Measurements from ENCODE around the gene TAOK1. TPM values are rescaled to one million over a fixed set of nuclear protein-coding genes. Genes with fewer than 3 reads are reported as not detected.
A peak's percentile ranks its signal among the peaks of the same experiment; 100 is the strongest.

Gene TAOK1
- polyA plus RNA-seq, 2 of the 4 experiments (the other 2 are of a cell fraction), result 18.2 to 46.7 TPM

DNA sequence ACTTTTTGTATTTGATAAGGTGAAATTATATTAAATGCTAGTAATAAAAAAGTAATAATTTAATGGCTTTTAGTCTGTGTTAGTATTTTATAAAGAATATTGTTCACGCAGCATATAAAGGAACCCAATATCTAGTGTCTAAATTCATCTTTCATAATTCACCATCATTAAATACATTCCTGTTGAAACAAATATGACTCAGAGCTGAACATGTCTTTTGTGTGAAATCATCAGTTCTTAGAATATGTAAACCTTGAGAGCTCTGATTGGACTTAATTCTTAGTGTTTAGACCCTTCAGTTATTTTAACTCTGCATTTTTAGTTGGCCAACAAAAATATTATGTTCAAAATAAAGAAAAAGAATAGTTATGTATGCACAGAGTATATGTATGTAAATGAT is 104.8 kb downstream of the TAOK1 start:
- Histone ChIP-seq H3K4me2 (no peak overlapping the region), H3K4me1 (peaks cover 9% of the 10 kb centered on the region; the same call in 1 of the 3 replicates), H3K9me3 (no peaks in the 10 kb centered on the region), H3K27ac (no peak overlapping the region), H3K4me3 (no peak overlapping the region)
- TF ChIP-seq FOSL2 (IDR thresholded peaks at IDR 0.05) (no peak), FOSL2 (CRISPR knock-in tag; IDR thresholded peaks at IDR 0.05) (peak; percentile 51), KDM5A (IDR thresholded peaks at IDR 0.05) (no peak), RNF2 (IDR thresholded peaks at IDR 0.05; ENCODE audit: borderline replicate concordance, low read depth) (no peak)
- CTCF ChIA-PET, result interaction anchor here (1.2 to 2.2 kb wide), 5 partner anchors 11 to 125 kb away, joined by 3 to 15 read pairs (median 4); no protein-coding TSS in a partner anchor
- FAIRE-seq (peak; percentile 95), DNase-seq (ENCODE audit: low read depth in 1 of 2, low spot score in 1 of 2) (no peak), ATAC-seq (peak in 1 of 2 experiments; percentile 42; a peak in 2 of 6 replicates)
- POLR2A ChIA-PET, result no interaction called here
- 78% methylated on average over 1 of the region's 1 CpG for WGBS (ENCODE audit: missing lambda C conversion rate)

DNA sequence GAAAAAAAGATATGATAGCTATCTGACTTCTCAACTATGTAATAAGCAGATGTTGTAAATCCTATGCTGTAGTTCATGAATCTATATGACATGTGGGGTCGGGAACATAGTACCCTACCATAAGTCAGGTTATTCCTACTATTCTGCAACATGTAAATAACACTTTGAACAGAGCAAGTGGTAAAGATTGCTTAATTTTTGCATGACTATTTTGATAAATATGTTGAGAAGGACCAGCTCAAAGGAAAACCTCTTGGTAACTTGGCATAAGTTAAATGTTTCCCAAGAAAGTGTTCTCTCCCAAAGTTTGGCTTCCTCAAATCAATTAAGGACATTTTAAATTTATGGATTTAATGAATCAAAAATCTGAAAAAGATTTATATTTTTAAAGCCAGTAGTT is 114.5 kb downstream of the TAOK1 start:
- TF ChIP-seq CBX2 (IDR thresholded peaks at IDR 0.05; ENCODE audit: borderline replicate concordance, low read depth) (no peak), EHMT2 (IDR thresholded peaks at IDR 0.05; ENCODE audit: low read depth) (no peak), ZSCAN20 (CRISPR knock-in tag; IDR thresholded peaks at IDR 0.05) (no peak), ZC3H11A (IDR thresholded peaks at IDR 0.05) (no peak), ZFP36 (IDR thresholded peaks at IDR 0.05; ENCODE audit: borderline replicate concordance, partially characterized antibody) (no peak), CHD4 (IDR thresholded peaks at IDR 0.05; ENCODE audit: borderline replicate concordance) (no peak)
- ATAC-seq (no peak), DNase-seq (ENCODE audit: low read depth in 1 of 2, low spot score in 1 of 2) (no peak), FAIRE-seq (no peak)
- WGBS (ENCODE audit: missing lambda C conversion rate), result 93% methylated on average over 1 of the region's 1 CpG
- CTCF ChIA-PET, result interaction anchor here (0.8 to 1.5 kb wide), 3 partner anchors 18 to 155 kb away, joined by 3 to 5 read pairs (median 3); no protein-coding TSS in a partner anchor
- no peak overlapping the region for H3K4me3 ChIP-seq
- H3K9me3 ChIP-seq, result no peaks in the 10 kb centered on the region
- H3K4me2 ChIP-seq, result no peak overlapping the region
- POLR2A ChIA-PET, result no interaction called here
- H3K27ac ChIP-seq, result no peak overlapping the region
- H3K4me1 ChIP-seq, result no peaks in the 10 kb centered on the region

- FAIRE-seq (no peak), ATAC-seq (no peak), DNase-seq (ENCODE audit: low read depth in 1 of 2, low spot score in 1 of 2) (no peak)
- Histone ChIP-seq H3K9me3 (no peaks in the 10 kb centered on the region), H3K27ac (no peak overlapping the region), H3K4me2 (no peak overlapping the region), H3K4me1 (no peaks in the 10 kb centered on the region), H3K4me3 (no peak overlapping the region)
- ChIA-PET POLR2A (interaction anchor here (0.6 kb wide), 1 partner anchor 14 kb away, joined by 3 read pairs; no protein-coding TSS in a partner anchor), CTCF (interaction anchor here (0.9 to 1.1 kb wide), 2 partner anchors 17 to 47 kb away, joined by 3 read pairs; no protein-coding TSS in a partner anchor)
- TF ChIP-seq NR3C1 (IDR thresholded peaks at IDR 0.05) (no peak), NPAS2 (CRISPR knock-in tag; IDR thresholded peaks at IDR 0.05; ENCODE audit: borderline replicate concordance) (no peak), EP300 (IDR thresholded peaks at IDR 0.05) (no peak), RARB (CRISPR knock-in tag; IDR thresholded peaks at IDR 0.05) (no peak), ATOH8 (CRISPR knock-in tag; IDR thresholded peaks at IDR 0.05; ENCODE audit: low read depth) (no peak), BCL3 (IDR thresholded peaks at IDR 0.05) (no peak), PHF8 (IDR thresholded peaks at IDR 0.05; ENCODE audit: borderline replicate concordance, low read depth) (no peak), CBX2 (IDR thresholded peaks at IDR 0.05; ENCODE audit: borderline replicate concordance, low read depth) (no peak), ZSCAN20 (CRISPR knock-in tag; IDR thresholded peaks at IDR 0.05) (no peak), HMGXB4 (CRISPR knock-in tag; IDR thresholded peaks at IDR 0.05; ENCODE audit: borderline replicate concordance) (no peak), HDAC2 (IDR thresholded peaks at IDR 0.05) (no peak), CEBPB (IDR thresholded peaks at IDR 0.05) (no peak), FOSL2 (IDR thresholded peaks at IDR 0.05) (no peak), FOSL2 (CRISPR knock-in tag; IDR thresholded peaks at IDR 0.05) (no peak), CHD4 (IDR thresholded peaks at IDR 0.05; ENCODE audit: borderline replicate concordance) (no peak), RFX5 (IDR thresholded peaks at IDR 0.05) (no peak), KDM5A (IDR thresholded peaks at IDR 0.05) (no peak)
- TF ChIP-seq, protein P1, sequence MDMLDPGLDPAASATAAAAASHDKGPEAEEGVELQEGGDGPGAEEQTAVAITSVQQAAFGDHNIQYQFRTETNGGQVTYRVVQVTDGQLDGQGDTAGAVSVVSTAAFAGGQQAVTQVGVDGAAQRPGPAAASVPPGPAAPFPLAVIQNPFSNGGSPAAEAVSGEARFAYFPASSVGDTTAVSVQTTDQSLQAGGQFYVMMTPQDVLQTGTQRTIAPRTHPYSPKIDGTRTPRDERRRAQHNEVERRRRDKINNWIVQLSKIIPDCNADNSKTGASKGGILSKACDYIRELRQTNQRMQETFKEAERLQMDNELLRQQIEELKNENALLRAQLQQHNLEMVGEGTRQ (IDR thresholded peaks at IDR 0.05), result no peak
- WGBS (ENCODE audit: missing lambda C conversion rate), result 71% methylated on average over 4 of the region's 4 CpGs
Measured at GRCh38 chr17:29505836-29506235, 115.7 kb downstream of the TAOK1 start.
